ENCODE data around the gene EPB41L4A. TPM values are rescaled to one million over a fixed set of nuclear protein-coding genes. Genes with fewer than 3 reads are reported as not detected.

The EPB41L4A gene
- total RNA-seq, 1 experiment from 2014 or later: 1.7 TPM

GRCh38 chr5:112192072-112192471 lies 227.0 kb downstream of the EPB41L4A start:
- no peaks in the 10 kb centered on the region for H3K9me3 ChIP-seq (replicated peaks)
- H3K36me3 ChIP-seq: no peaks in the 10 kb centered on the region
- no peak overlapping the region for H3K4me3 ChIP-seq
- H3K27ac ChIP-seq: no peak overlapping the region
- no peaks in the 10 kb centered on the region for H3K27me3 ChIP-seq
- no peaks in the 10 kb centered on the region for H3K4me1 ChIP-seq
- DNase-seq: no peak

- no peak for DNase-seq
- Histone ChIP-seq H3K27me3 (no peaks in the 10 kb centered on the region), H3K4me1 (no peaks in the 10 kb centered on the region), H3K9me3 (replicated peaks) (no peaks in the 10 kb centered on the region), H3K27ac (no peak overlapping the region), H3K36me3 (no peaks in the 10 kb centered on the region), H3K4me3 (no peak overlapping the region)
These were observed 229.7 kb downstream of the EPB41L4A start for GRCh38 chr5:112189391-112189790.

- no peak overlapping the region for H3K4me3 ChIP-seq
- H3K27me3 ChIP-seq: no peaks in the 10 kb centered on the region
- H3K4me1 ChIP-seq: no peaks in the 10 kb centered on the region
- no peaks in the 10 kb centered on the region for H3K9me3 ChIP-seq (replicated peaks)
- H3K36me3 ChIP-seq: no peaks in the 10 kb centered on the region
- no peak overlapping the region for H3K27ac ChIP-seq
- DNase-seq: peak; percentile 16 to 60
These were observed 232.6 kb downstream of the EPB41L4A start for GRCh38 chr5:112186401-112186990.

- Histone ChIP-seq H3K27ac (no peak overlapping the region), H3K27me3 (no peaks in the 10 kb centered on the region), H3K9me3 (replicated peaks) (no peaks in the 10 kb centered on the region), H3K36me3 (no peaks in the 10 kb centered on the region), H3K4me3 (no peak overlapping the region), H3K4me1 (no peaks in the 10 kb centered on the region)
- DNase-seq: no peak
These were observed 235.2 kb downstream of the EPB41L4A start for GRCh38 chr5:112183874-112184273.

- Histone ChIP-seq H3K36me3 (no peaks in the 10 kb centered on the region), H3K4me1 (no peaks in the 10 kb centered on the region), H3K4me3 (no peak overlapping the region), H3K9me3 (replicated peaks) (no peaks in the 10 kb centered on the region), H3K27me3 (no peaks in the 10 kb centered on the region), H3K27ac (no peak overlapping the region)
- DNase-seq: no peak
These were observed 235.9 kb downstream of the EPB41L4A start for GRCh38 chr5:112183103-112183711.

GRCh38 chr5:112179290-112179689 lies 239.8 kb downstream of the EPB41L4A start:
- Histone ChIP-seq H3K27ac (no peak overlapping the region), H3K4me3 (no peak overlapping the region), H3K27me3 (no peaks in the 10 kb centered on the region), H3K4me1 (no peaks in the 10 kb centered on the region; the same call in 1 of the 2 replicates), H3K36me3 (no peaks in the 10 kb centered on the region), H3K9me3 (replicated peaks) (no peaks in the 10 kb centered on the region)
- no peak for DNase-seq

DNA sequence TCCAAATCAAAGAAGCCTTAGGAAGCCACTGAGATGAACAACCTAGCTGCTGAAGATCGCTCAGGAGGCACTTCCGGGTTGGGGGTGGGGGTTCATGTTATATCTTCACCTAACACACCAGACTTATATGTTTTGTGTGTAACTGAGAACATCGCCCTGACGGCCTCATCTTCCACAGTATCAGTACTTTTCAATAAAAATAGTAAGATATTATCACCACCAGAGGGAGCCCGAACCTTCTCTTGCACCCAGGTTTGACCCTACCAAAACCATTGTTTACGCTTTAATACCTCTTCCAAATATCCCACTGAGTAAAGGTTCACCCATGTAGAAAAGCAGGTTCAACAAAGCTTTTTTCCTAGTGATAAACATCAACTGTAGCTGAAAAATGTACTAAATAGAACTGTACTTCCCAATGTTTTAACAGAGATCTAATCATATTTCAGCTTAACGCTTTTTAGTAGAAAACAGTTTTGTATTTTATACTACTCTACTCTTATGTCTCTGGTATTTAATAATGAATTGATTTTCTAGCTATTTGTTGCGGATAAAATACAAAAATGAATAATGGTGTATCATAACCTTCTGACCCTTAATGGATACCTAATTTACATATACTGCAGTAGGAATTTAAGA lies 244.0 kb downstream of the EPB41L4A start:
- peak; percentile 44 to 85 for DNase-seq
- Histone ChIP-seq H3K27ac (no peak overlapping the region), H3K4me3 (no peak overlapping the region), H3K36me3 (no peaks in the 10 kb centered on the region), H3K27me3 (no peaks in the 10 kb centered on the region), H3K4me1 (no peaks in the 10 kb centered on the region; the same call in 1 of the 2 replicates), H3K9me3 (replicated peaks) (no peaks in the 10 kb centered on the region)

GRCh38 chr5:112165897-112166737 lies 253.0 kb downstream of the EPB41L4A start:
- H3K4me3 ChIP-seq: no peak overlapping the region
- H3K36me3 ChIP-seq: peaks cover 42% of the 10 kb centered on the region
- no peaks in the 10 kb centered on the region for H3K9me3 ChIP-seq (replicated peaks)
- H3K4me1 ChIP-seq: no peaks in the 10 kb centered on the region
- DNase-seq: no peak
- no peak overlapping the region for H3K27ac ChIP-seq
- no peaks in the 10 kb centered on the region for H3K27me3 ChIP-seq

DNA sequence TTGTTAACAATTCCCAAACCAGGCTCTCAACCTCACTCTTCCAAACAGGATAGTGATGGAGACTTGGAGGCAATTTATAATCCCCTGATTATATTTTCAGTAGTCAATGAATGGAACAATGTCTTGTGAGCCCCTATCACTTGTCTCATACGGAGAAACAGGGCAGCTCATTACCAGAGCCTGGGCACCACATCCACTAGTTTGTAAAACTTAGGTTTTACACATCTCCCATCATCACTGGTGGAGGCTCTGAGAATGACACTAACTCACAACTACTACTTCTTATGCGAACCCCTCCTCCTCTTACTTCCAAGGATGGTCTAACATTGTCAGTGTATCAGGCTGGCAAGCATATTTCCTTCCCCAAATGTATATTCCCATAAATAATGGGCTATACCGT lies 253.7 kb downstream of the EPB41L4A start:
- no peaks in the 10 kb centered on the region for H3K27me3 ChIP-seq
- no peak overlapping the region for H3K4me3 ChIP-seq
- H3K36me3 ChIP-seq: peaks cover 42% of the 10 kb centered on the region
- no peaks in the 10 kb centered on the region for H3K4me1 ChIP-seq
- DNase-seq: no peak
- H3K9me3 ChIP-seq (replicated peaks): no peaks in the 10 kb centered on the region
- H3K27ac ChIP-seq: no peak overlapping the region

- Histone ChIP-seq H3K36me3 (peaks cover 42% of the 10 kb centered on the region), H3K4me3 (no peak overlapping the region), H3K9me3 (replicated peaks) (no peaks in the 10 kb centered on the region), H3K4me1 (no peaks in the 10 kb centered on the region), H3K27me3 (no peaks in the 10 kb centered on the region), H3K27ac (no peak overlapping the region)
- DNase-seq: no peak
These were observed 255.6 kb downstream of the EPB41L4A start for GRCh38 chr5:112163435-112163834.

GRCh38 chr5:112161392-112161748 lies 257.7 kb downstream of the EPB41L4A start:
- Histone ChIP-seq H3K36me3 (peaks cover 42% of the 10 kb centered on the region), H3K9me3 (replicated peaks) (no peaks in the 10 kb centered on the region), H3K4me3 (peak overlapping the region; percentile 95), H3K27ac (peak overlapping the region; percentile 83), H3K27me3 (no peaks in the 10 kb centered on the region), H3K4me1 (peaks cover 2% of the 10 kb centered on the region)
- no peak for DNase-seq

- peak overlapping the region; percentile 83 for H3K27ac ChIP-seq
- no peaks in the 10 kb centered on the region for H3K27me3 ChIP-seq
- H3K9me3 ChIP-seq (replicated peaks): no peaks in the 10 kb centered on the region
- H3K4me3 ChIP-seq: peak overlapping the region; percentile 95
- peak; percentile 86 to 93 for DNase-seq
- peaks cover 7% of the 10 kb centered on the region for H3K4me1 ChIP-seq
- H3K36me3 ChIP-seq: peaks cover 41% of the 10 kb centered on the region
These were observed 258.3 kb downstream of the EPB41L4A start for GRCh38 chr5:112160652-112161391.

- Histone ChIP-seq H3K27ac (no peak overlapping the region), H3K4me1 (peaks cover 7% of the 10 kb centered on the region), H3K36me3 (peaks cover 30% of the 10 kb centered on the region), H3K4me3 (no peak overlapping the region), H3K9me3 (replicated peaks) (no peaks in the 10 kb centered on the region), H3K27me3 (no peaks in the 10 kb centered on the region)
- no peak for DNase-seq
These were observed 259.6 kb downstream of the EPB41L4A start for GRCh38 chr5:112159435-112159834.

DNA sequence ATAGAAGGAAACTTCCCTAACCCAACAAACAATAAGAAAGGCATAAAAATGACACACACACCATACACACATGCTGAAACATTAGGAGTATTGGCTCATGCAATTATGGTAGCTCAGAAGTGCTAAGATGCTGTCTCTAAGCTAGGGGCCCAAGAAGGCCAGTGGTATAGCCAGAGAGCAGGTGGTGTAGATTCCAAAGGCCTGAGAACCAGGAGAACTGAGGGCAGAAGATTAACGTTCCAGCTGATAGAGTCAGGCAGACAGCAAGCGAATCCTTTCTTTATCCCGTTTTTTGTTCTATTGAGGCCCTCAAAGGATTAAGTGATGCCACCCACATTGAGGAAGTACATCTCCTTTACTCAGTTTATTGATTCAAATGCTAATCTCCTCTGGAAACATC lies 262.9 kb downstream of the EPB41L4A start:
- DNase-seq: peak in 1 of 2 experiments; percentile 51
- Histone ChIP-seq H3K36me3 (no peaks in the 10 kb centered on the region; the same call in 1 of the 2 replicates), H3K4me1 (peaks cover 7% of the 10 kb centered on the region), H3K27ac (no peak overlapping the region), H3K4me3 (no peak overlapping the region), H3K27me3 (no peaks in the 10 kb centered on the region), H3K9me3 (replicated peaks) (no peaks in the 10 kb centered on the region)

Data from SJCRH30 (cell line).